ENCODE results near the gene RNF38.
A peak's percentile ranks its signal among the peaks of the same experiment; 100 is the strongest.
"Not testable (repeated sequence)": the region's sequence is repeated elsewhere in the genome, so short reads cannot be mapped to it uniquely, and the experiment has no call there.

RNF38 gene

GRCh38 chr9:36399980-36400331 is at the start of gene RNF38:
RNF38 (minus strand) TSS chr9:36400269; CDS start chr9:36400108, 161 bp downstream.
- no peak for DNase-seq

DNA sequence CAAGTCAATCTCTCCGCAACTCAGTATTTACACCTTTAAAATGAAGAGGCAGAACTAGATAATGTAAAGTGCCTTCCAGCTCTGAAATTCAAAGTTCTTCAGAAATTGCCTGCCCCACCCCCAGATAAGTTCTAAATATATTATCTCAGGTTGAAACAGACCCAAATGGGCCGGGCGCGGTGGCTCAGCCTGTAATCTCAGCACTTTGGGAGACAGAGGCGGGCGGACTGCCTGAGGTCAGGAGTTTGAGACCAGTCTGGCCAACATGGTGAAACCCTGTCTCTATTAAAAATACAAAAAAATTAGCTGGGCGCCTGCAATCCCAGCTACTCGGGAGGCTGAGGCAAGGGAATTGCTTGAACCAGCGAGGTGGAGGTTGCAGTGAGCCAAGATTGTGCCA is 48.5 kb upstream of the RNF38 start:
- not testable (repeated sequence) for DNase-seq

DNA sequence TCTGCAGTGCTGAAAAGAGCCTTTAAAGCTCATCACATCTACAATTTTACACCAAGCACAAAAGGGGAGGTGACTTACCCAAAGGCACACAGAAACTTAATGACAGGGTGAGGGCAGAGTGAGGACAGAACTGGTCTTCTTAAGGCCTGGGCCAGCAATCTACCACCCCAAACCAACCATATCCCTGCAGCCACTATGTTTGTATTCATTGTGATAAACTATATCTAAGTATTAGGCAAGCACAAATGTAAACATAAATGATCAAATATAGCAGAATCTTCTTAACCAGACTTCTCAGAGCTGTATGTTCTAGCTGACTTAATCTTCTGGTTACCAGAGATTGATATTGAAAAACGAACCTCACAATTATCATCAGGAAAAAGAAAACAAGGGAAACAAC is 47.9 kb upstream of the RNF38 start:
- no peak for DNase-seq

GRCh38 chr9:36446678-36447077 is 46.6 kb upstream of the RNF38 start:
- DNase-seq, result not testable (repeated sequence)

DNA sequence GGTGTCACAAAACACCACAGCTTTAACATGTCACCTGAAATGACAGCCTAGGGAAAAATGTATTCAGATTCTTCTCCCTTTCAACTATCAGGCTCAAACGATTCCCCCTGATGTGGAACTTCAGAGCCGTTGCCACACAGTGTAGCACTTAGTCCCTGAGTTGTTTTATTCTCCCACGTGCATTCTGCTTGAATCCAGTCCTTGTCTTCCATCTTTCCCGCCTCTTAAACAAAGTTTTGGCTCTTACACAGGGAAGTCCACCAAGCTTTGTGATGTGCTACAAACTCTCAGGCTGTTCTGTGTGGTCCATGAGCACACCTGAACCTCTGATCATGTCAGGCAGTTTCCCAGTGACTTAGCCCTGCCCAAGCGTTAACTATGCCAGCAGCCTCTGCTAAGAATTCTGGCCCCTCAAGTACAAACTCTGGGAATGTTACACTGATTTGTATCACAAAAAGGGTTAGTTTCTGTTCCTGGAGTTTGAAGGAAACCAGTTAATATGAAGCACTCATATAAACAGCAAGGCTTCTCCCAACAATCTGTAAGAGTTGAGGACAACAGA is 45.8 kb upstream of the RNF38 start:
- no peak for DNase-seq

GRCh38 chr9:36444203-36444602 is 44.1 kb upstream of the RNF38 start:
- DNase-seq, result no peak

DNA sequence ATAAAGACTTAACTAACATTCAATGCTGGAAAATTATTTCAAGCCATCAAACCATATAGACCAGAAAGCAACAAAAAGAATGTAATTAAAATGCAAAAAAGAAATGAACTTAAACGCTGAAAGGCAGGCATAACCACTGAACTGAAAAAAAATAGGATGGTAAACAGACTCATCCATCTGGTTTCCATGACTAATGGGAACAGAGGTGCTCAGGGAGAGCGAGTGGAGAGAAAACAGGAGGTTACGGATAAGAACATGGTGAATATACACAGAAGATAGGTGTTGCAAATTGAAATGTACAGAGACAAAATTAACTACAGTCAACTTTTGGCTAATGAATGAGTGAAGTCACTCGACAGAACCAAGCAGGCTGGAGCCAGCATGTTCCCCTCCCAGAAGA is 43.5 kb upstream of the RNF38 start:
- DNase-seq, result no peak

DNA sequence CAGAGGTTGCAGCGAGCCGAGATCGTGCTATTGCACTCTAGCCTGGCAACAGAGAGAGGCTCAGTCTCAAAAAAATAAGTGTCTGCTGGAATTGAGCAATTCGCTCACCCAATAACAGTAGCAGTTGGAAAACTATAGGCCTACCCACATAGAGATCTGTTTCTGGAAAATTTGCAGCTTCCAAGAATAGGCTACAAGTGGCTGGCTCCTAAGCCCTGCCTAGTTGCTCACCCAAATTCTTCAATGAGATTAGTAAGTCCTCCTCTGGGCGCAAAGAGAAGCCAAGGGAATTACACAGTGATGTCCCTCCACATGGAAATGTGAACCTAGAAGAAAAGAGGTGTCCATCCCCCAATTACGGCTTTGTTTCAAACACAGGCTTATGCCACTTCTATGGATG is 42.6 kb upstream of the RNF38 start:
- no peak for DNase-seq

- no peak for DNase-seq
These were observed 41.9 kb upstream of the RNF38 start for GRCh38 chr9:36441966-36442365.

- no peak for DNase-seq
These were observed 38.6 kb upstream of the RNF38 start for GRCh38 chr9:36438536-36439236.

GRCh38 chr9:36437790-36438189 is 37.7 kb upstream of the RNF38 start:
- no peak for DNase-seq

GRCh38 chr9:36436909-36437308 is 36.8 kb upstream of the RNF38 start:
- DNase-seq, result no peak

DNA sequence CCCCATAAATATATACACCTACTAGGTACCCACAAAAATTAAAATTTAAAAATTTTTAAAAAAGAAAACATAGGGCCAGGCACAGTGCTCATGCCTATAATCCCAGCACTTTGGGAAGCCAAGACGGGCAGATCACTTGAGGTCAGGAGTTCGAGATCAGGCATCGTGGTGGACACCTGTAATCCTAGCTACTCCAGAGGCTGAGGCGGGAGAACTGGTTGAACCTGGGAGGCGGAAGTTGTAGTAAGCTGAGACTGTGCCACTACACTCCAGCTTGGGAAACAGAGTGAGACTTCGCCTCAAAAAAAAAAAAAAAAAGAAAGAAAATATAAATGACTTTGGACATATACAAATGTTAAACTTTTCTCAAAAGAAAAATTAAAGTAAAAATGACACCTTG is 33.3 kb upstream of the RNF38 start:
- DNase-seq, result no peak

DNA sequence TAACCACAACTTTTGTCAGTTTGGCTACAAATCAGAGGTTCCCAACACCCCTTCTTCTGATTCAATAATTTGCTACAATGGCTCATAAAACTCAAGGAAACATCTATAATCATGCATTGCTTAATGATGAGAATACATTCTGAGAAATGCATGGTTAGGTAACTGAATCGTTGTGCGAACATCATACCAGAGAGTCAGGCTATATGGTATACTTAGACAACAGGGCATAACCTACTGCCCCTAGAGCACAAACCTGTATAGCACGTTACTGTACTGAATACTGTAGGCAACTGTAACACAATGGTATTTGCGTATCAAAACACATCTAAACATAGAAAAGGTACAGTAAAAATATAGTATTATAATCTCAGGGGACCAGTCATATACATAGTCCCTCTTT is 31.0 kb upstream of the RNF38 start:
- DNase-seq, result no peak

DNA sequence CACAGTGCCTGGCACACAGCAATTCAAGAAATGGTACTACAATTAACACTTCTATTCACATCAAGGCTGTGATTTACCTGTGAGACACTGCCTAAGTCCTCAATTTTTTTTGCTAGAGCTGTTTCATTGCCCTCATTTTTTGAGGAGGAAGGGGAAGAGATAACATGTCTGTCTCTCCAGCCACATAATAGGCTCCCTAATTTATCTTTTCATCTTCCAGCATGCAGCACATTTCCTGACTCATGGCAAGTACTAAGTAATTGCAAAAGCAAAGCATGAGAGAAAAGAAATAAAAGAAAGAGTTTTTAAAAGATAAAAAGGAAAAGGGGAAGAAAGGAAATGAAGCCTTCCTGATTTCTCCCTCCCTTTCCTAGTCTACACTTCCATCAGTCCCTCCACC is 26.9 kb upstream of the RNF38 start:
- no peak for DNase-seq

DNA sequence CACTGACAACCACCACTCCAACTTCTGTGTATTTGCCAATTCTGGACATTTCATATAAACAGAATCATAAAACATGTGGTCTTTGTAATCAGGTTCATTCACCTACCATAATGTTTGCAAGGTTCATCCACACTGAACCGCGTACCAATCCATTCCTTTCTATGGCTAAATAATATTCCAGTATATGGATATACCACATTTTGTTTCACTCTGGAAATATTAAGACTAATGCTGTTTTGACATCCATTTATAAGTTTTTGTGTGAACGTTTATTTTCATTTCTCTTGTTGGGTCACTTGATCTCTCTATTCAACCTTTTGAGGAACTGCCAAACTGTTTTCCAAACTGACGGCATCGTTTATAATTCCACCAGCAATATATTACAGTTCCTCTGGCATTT is 26.3 kb upstream of the RNF38 start:
- no peak for DNase-seq

GRCh38 chr9:36424289-36425055 is 24.4 kb upstream of the RNF38 start:
- no peak for DNase-seq

GRCh38 chr9:36423206-36423605 is 23.1 kb upstream of the RNF38 start:
- no peak for DNase-seq

DNA sequence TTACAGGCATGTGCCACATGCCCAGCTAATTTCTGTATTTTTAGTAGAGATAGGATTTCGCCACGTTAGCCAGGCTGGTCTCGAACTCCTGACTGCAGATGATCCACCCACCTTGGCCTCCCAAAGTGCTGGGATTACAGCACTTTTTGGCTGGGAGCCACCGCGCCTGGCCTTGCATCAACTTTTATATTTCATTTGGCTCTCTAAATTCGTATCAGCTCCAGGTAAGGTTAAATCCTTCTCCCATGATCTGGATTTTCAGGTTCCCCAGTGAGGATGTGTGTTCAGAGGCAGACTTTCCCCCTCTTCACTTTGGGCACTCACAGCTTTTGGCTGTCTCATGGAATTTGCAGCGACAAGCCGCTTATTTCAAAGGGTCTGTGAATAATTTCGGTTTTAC is 16.8 kb upstream of the RNF38 start:
- DNase-seq, result no peak

DNA sequence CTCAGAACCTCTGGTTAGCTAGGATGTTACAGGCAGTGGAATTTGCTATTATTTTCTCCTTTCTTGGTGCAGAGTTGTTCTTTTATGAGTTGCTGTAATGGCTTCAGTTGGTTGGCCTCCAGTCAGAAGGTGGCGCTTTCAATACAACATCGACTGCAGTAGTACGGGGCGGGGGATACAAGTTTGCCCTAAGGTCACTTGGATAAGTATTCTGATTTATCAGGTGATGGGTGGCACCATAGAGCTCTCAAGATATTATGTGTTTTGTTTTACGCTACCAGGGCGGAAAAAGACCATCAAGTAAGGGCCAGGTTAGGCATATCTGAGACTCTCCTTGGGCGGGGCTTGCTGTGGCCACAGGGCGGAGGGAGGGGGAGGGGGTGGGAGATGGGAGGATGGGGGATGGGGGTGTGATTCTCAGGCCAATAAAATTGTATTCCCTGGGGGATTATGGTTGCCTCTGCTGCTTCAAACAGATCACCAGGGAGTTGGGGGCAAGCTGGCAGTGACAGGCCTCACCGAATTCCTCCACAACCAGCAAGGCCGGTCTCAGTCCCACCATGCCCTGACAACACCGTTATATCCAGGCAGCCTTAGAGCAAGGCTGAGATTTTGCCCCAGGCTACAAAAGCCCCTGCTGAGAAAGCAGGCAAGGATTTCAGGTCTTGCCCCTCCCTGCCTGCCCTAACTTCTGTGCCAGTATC is 15.9 kb upstream of the RNF38 start:
- DNase-seq, result no peak

GRCh38 chr9:36411410-36411809 is 11.3 kb upstream of the RNF38 start:
- DNase-seq, result not testable (repeated sequence)

DNA sequence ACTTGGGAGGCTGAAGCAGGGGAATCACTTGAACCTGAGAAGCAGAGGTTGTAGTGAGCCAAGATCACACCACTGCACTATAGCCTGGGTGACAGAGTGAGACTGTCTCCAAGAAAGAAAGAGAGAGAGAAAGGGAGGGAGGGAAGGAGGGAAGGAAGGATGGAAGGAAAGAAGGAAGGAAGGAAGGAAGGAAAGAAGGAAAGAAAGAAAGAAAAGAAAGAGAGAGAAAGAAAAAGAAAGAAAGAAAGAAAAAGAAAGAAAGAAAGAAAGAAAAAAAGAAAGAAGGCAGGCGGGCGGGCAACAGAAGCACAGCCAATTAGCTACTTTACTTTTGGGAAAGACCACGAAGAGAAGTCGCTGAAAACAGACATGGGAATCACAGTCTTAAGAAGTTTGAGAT is 9.0 kb upstream of the RNF38 start:
- not testable (repeated sequence) for DNase-seq

DNA sequence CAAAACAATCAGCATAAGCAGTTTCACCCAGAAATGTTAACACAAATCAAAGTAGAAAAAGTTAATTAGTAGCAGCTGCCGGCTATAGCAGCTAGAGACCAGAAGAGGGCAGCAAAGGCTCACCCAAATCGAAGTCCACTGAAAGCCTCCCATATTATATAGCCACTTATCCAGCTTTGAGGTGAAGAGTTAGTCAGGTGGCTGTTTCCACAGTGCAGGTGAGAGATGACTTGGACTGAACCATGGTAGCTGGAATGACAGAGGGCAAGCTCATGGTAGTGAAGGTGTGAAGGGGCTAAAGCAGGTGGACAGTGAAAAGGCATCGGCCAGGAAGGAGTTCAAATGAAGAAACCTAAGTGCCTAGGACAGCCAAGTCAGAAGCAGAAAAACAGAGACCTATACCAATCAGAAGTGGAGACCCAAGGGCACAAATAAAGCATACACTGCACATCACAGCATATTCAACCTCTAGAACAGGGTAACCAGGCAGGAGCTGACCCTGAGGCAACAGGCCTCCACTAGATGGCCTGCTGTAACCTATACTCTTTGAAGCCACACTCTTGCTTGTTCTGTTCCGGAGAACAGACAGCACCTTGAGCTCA is 7.2 kb upstream of the RNF38 start:
- DNase-seq, result peak; percentile 71
